HepG2 (cell line): Measurements from ENCODE around the gene SSTR5. TPM values are rescaled to one million over a fixed set of nuclear protein-coding genes. Genes with fewer than 3 reads are reported as not detected.
A peak's percentile ranks its signal among the peaks of the same experiment; 100 is the strongest.

Experiments used
- ESRRA ChIP-seq: sonication (generic); formaldehyde crosslinking; IDR thresholded peaks from 2 replicates; pipeline ENCODE4 v1.5.1; 2020; ENCODE audit warnings: mild to moderate bottlenecking, low read depth, missing genetic modification reagents
- FOXO1 ChIP-seq: sonication (generic); formaldehyde crosslinking; IDR thresholded peaks from 2 replicates; pipeline ENCODE4 v1.4.0; 2020; ENCODE audit warnings: missing genetic modification reagents
- JARID2 ChIP-seq: sonication (generic); formaldehyde crosslinking; IDR thresholded peaks from 2 replicates; pipeline ENCODE4 v1.8.1; 2023; ENCODE audit warnings: missing genetic modification reagents, inconsistent platforms; ENCODE audit not compliant: insufficient replicate concordance
- KLF12 ChIP-seq: sonication (generic); formaldehyde crosslinking; IDR thresholded peaks from 2 replicates; pipeline ENCODE4 v1.4.0; 2020; ENCODE audit warnings: missing genetic modification reagents, borderline replicate concordance
- KLF6 ChIP-seq: IDR thresholded peaks from 2 replicates; pipeline ENCODE4 v1.8.0; 2016; ENCODE audit warnings: missing biosample characterization, missing genetic modification reagents
- MED13 ChIP-seq: sonication (generic); formaldehyde crosslinking; IDR thresholded peaks from 2 replicates; pipeline ENCODE4 v1.5.0; 2020; ENCODE audit warnings: missing genetic modification reagents
- PHF20 ChIP-seq: sonication (generic); formaldehyde crosslinking; IDR thresholded peaks from 2 replicates; pipeline ENCODE4 v1.5.0; 2020; ENCODE audit warnings: mild to moderate bottlenecking, missing genetic modification reagents
- POLR2AphosphoS2 ChIP-seq: IDR thresholded peaks from 2 replicates; pipeline ENCODE4 v1.6.1; 2011; ENCODE audit warnings: low read depth, low read length, improper control_type of control experiment
- RXRA ChIP-seq: sonication (generic); formaldehyde crosslinking; IDR thresholded peaks from 2 replicates; pipeline ENCODE4 v1.5.1; 2020; ENCODE audit warnings: missing genetic modification reagents
- TBX2 ChIP-seq: sonication (generic); formaldehyde crosslinking; IDR thresholded peaks from 2 replicates; pipeline ENCODE4 v1.5.0; 2020; ENCODE audit warnings: missing genetic modification reagents, mild to moderate bottlenecking, borderline replicate concordance
- TGIF2 ChIP-seq: IDR thresholded peaks from 2 replicates; pipeline ENCODE4 v1.6.1; 2016; ENCODE audit warnings: control low read depth, missing compliant biosample characterization
- ZNF260 ChIP-seq: sonication (generic); formaldehyde crosslinking; IDR thresholded peaks from 2 replicates; pipeline ENCODE4 v1.4.0; 2020; ENCODE audit warnings: missing genetic modification reagents, low read depth, mild to moderate bottlenecking, borderline replicate concordance
- ZNF337 ChIP-seq: sonication (generic); formaldehyde crosslinking; IDR thresholded peaks from 2 replicates; pipeline ENCODE4 v1.5.1; 2020; ENCODE audit warnings: missing genetic modification reagents, low read depth, mild to moderate bottlenecking, borderline replicate concordance
- ZNF564 ChIP-seq: sonication (generic); formaldehyde crosslinking; IDR thresholded peaks from 2 replicates; pipeline ENCODE4 v1.8.1; 2023; ENCODE audit warnings: mild to moderate bottlenecking, missing genetic modification reagents
- ZNF75D ChIP-seq: sonication (generic); formaldehyde crosslinking; IDR thresholded peaks from 2 replicates; pipeline ENCODE4 v1.8.1; 2023; ENCODE audit warnings: missing genetic modification reagents, mild to moderate bottlenecking, borderline replicate concordance
- polyA plus RNA-seq, 8 experiments: library from polyadenylated mRNA; depleted of rRNA in 3 of 8; stranded (reverse) in 7 of 8; unstranded in 1 of 8; fragments of >200 nt; fragmentation: Illumina TruSeq in 4 of 8; extraction: Trizol in 4 of 8; gene quantifications; 2 replicates each; pipeline versions ENCODE4 v1.2.1 to v1.2.3, GENCODE V29; 2011 to 2016; ENCODE audit warnings: low read depth in 4 of 8, missing spikeins in 1 of 8, mixed read lengths in 1 of 8; ENCODE audit not compliant: insufficient read depth in 1 of 8
- total RNA-seq, 5 experiments: library from RNA; depleted of rRNA; stranded (reverse); fragments of >200 nt; fragmentation: Illumina TruSeq; extraction: Trizol; gene quantifications; 2 replicates each; pipeline ENCODE4 v1.2.3, GENCODE V29; 2016; ENCODE audit warnings: low read depth in 1 of 5
- TF ChIP-seq, protein P1 (sequence below): sonication (generic); formaldehyde crosslinking; IDR thresholded peaks from 2 replicates; pipeline ENCODE4 v1.4.0; 2020; ENCODE audit warnings: missing genetic modification reagents
- TF ChIP-seq, protein P2 (sequence below): sonication (generic); formaldehyde crosslinking; IDR thresholded peaks from 2 replicates; pipeline ENCODE4 v1.5.0; 2020; ENCODE audit warnings: missing genetic modification reagents
- TF ChIP-seq, protein P3 (sequence below): sonication (generic); formaldehyde crosslinking; IDR thresholded peaks from 2 replicates; pipeline ENCODE4 v1.5.0; 2020; ENCODE audit warnings: mild to moderate bottlenecking, missing genetic modification reagents
- TF ChIP-seq, protein P4 (sequence below): sonication (generic); formaldehyde crosslinking; IDR thresholded peaks from 2 replicates; pipeline ENCODE4 v1.5.1; 2020; ENCODE audit warnings: mild to moderate bottlenecking, missing genetic modification reagents, borderline replicate concordance
- TF ChIP-seq, protein P5 (sequence below): sonication (generic); formaldehyde crosslinking; IDR thresholded peaks from 2 replicates; pipeline ENCODE4 v1.8.0; 2022; ENCODE audit warnings: missing genetic modification reagents, mild to moderate bottlenecking, borderline replicate concordance
- TF ChIP-seq, protein P6 (sequence below): sonication (generic); formaldehyde crosslinking; IDR thresholded peaks from 2 replicates; pipeline ENCODE4 v1.5.0; 2020; ENCODE audit warnings: missing genetic modification reagents, mild to moderate bottlenecking, borderline replicate concordance

The SSTR5 gene
- total and polyA plus RNA-seq, 2 of the 13 experiments (the other 11 are each of a cell fraction or from before 2014, with no cell fraction given): 0.20 to 0.49 TPM

DNA sequence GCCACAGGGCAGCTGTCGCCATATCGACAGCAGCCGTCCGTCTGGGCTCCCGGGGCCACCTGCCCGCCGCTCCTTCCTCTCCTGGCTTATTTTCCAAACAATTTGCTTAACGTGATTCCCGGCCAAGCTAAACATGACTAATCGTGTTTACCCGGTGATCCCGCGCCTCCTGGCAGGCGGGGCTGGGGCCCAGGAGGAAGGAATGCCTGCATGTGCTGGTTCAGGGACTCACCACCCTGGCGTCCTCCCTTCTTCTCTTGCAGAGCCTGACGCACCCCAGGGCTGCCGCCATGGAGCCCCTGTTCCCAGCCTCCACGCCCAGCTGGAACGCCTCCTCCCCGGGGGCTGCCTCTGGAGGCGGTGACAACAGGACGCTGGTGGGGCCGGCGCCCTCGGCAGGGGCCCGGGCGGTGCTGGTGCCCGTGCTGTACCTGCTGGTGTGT is 6.1 kb downstream of the SSTR5 start (continued):
- TF ChIP-seq, protein P1, sequence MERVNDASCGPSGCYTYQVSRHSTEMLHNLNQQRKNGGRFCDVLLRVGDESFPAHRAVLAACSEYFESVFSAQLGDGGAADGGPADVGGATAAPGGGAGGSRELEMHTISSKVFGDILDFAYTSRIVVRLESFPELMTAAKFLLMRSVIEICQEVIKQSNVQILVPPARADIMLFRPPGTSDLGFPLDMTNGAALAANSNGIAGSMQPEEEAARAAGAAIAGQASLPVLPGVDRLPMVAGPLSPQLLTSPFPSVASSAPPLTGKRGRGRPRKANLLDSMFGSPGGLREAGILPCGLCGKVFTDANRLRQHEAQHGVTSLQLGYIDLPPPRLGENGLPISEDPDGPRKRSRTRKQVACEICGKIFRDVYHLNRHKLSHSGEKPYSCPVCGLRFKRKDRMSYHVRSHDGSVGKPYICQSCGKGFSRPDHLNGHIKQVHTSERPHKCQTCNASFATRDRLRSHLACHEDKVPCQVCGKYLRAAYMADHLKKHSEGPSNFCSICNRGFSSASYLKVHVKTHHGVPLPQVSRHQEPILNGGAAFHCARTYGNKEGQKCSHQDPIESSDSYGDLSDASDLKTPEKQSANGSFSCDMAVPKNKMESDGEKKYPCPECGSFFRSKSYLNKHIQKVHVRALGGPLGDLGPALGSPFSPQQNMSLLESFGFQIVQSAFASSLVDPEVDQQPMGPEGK: peak; percentile 83
- TF ChIP-seq KLF12 (0 out of 2 replicates have a peak, but pooled peaks have one; percentile 65), TGIF2 (peak; percentile 75; the same call in 1 of the 2 replicates), FOXO1 (CRISPR knock-in tag) (peak; percentile 95), ZNF564 (CRISPR knock-in tag) (peak; percentile 50; the same call in 1 of the 2 replicates), RXRA (CRISPR knock-in tag) (peak; percentile 87), TBX2 (CRISPR knock-in tag) (peak; percentile 93), ZNF337 (CRISPR knock-in tag) (0 out of 2 replicates have a peak, but pooled peaks have one; percentile 34), JARID2 (CRISPR knock-in tag) (no peak), ZNF75D (CRISPR knock-in tag) (no peak), KLF6 (CRISPR knock-in tag) (peak; percentile 39; the same call in 1 of the 2 replicates), ZNF260 (no peak), PHF20 (CRISPR knock-in tag) (no peak), POLR2AphosphoS2 (no peak), ESRRA (0 out of 2 replicates have a peak, but pooled peaks have one; percentile 36), MED13 (CRISPR knock-in tag) (peak; percentile 46; the same call in 1 of the 2 replicates)
- TF ChIP-seq, protein P2, sequence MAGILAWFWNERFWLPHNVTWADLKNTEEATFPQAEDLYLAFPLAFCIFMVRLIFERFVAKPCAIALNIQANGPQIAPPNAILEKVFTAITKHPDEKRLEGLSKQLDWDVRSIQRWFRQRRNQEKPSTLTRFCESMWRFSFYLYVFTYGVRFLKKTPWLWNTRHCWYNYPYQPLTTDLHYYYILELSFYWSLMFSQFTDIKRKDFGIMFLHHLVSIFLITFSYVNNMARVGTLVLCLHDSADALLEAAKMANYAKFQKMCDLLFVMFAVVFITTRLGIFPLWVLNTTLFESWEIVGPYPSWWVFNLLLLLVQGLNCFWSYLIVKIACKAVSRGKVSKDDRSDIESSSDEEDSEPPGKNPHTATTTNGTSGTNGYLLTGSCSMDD: peak; percentile 80; the same call in 1 of the 2 replicates
- TF ChIP-seq, protein P3, sequence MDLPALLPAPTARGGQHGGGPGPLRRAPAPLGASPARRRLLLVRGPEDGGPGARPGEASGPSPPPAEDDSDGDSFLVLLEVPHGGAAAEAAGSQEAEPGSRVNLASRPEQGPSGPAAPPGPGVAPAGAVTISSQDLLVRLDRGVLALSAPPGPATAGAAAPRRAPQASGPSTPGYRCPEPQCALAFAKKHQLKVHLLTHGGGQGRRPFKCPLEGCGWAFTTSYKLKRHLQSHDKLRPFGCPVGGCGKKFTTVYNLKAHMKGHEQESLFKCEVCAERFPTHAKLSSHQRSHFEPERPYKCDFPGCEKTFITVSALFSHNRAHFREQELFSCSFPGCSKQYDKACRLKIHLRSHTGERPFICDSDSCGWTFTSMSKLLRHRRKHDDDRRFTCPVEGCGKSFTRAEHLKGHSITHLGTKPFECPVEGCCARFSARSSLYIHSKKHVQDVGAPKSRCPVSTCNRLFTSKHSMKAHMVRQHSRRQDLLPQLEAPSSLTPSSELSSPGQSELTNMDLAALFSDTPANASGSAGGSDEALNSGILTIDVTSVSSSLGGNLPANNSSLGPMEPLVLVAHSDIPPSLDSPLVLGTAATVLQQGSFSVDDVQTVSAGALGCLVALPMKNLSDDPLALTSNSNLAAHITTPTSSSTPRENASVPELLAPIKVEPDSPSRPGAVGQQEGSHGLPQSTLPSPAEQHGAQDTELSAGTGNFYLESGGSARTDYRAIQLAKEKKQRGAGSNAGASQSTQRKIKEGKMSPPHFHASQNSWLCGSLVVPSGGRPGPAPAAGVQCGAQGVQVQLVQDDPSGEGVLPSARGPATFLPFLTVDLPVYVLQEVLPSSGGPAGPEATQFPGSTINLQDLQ (CRISPR knock-in tag): peak; percentile 90
- TF ChIP-seq, protein P4, sequence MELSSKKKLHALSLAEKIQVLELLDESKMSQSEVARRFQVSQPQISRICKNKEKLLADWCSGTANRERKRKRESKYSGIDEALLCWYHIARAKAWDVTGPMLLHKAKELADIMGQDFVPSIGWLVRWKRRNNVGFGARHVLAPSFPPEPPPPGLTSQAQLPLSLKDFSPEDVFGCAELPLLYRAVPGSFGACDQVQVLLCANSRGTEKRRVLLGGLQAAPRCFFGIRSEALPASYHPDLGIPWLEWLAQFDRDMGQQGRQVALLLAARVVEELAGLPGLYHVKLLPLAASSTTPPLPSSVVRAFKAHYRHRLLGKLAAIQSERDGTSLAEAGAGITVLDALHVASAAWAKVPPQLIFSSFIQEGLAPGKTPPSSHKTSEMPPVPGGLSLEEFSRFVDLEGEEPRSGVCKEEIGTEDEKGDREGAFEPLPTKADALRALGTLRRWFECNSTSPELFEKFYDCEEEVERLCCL (CRISPR knock-in tag): 0 out of 2 replicates have a peak, but pooled peaks have one; percentile 75
- TF ChIP-seq, protein P5, sequence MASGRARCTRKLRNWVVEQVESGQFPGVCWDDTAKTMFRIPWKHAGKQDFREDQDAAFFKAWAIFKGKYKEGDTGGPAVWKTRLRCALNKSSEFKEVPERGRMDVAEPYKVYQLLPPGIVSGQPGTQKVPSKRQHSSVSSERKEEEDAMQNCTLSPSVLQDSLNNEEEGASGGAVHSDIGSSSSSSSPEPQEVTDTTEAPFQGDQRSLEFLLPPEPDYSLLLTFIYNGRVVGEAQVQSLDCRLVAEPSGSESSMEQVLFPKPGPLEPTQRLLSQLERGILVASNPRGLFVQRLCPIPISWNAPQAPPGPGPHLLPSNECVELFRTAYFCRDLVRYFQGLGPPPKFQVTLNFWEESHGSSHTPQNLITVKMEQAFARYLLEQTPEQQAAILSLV: no peak; the same call in 1 of the 2 replicates
- TF ChIP-seq, protein P6, sequence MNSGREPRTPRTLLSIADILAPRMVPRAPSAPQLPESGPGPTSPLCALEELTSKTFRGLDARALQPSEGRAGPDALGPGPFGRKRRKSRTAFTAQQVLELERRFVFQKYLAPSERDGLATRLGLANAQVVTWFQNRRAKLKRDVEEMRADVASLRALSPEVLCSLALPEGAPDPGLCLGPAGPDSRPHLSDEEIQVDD: peak; percentile 64; the same call in 1 of the 2 replicates
